ENCODE results near the gene CCDC7.

- no peak for TF ChIP-seq EP300 (IDR thresholded peaks at IDR 0.05)
- TF ChIP-seq CTCF (IDR thresholded peaks at IDR 0.05) = no peak
Observed at GRCh38 chr10:32687546-32687945, 241.6 kb downstream of the CCDC7 start.
